Activated CD4-positive, alpha-beta T cell treated with anti-CD3 and anti-CD28 coated beads, Interleukin-2, Interleukin-6, amounts not matched to agents 100 ng/mL and 50 ng/mL, durations not matched to agents 16 hours and 8 hours (primary cell): ENCODE results near the gene RARS2.

Source experiments
- DNase-seq: peaks from one replicate; pipeline ENCODE4 v3.0.0-alpha.2; 2020

RARS2 gene

DNA sequence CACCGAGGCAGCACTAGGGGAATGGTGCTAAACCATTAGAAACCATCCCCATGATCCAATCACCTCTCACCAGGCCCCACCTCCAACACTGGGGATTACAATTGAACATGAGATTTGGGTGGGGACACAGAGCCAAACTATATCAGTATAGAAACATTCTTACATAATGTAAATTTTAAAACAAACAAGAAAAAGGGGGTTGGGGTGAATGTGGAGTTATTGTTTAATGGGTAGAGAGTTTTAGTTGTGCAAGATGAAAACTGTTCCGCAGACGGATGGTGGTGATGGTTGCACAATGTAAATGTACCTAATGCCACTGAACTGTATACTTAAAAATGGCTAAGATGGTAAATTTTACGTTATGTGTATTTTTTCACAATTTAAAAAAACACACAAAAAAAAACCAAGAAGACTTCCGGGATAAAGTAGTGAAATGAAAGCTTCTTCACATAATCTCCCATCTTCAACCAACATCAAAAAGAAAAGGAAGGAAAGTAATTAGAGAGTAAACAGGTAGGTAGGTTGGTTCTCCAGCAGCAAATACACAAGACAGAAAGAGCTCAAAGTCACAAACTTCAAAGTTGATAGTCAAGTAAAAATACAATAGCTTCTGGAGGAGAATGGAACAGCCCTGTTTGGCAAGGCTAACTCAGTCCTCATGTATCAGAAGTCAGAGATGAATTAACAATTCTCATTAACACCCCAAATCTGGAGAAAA is 16.3 kb downstream of the RARS2 start:
- DNase-seq, result no peak

DNA sequence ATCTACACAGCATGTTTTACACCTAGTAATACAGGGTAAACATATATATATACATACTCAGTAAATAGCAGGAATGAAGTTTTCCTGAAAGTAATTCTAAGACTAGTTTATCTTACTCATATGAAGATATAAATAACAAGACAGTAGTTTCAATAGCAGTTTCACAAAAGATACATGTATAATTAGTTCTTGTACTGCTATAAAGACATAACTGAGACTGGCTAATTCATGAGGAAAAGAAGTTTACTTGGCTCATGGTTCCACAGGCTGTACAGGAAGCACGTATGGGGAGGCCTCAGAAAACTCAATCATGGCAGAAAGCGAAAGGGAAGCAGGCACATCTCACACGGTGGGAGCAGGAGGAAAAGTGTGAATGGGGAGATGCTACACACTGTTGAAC is 16.9 kb downstream of the RARS2 start:
- DNase-seq, result no peak

DNA sequence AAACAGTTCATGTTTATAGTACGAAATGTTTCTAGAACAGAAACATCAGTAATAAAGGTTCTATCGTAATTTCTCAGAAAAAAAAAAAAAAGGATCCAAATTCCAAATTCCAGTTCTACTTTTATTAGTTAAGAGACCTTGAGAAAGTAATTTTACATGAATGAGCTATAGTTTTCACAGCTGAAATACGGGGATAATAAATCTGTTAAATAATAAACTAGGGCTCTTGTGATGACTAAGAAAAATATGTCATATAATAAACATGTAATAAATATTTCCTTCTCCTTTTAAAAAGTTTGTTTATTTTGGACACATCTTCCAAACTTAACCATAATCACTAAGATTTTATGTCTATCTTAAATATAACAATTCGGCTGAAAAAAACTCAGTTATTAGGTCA is 17.8 kb downstream of the RARS2 start:
- no peak for DNase-seq

DNA sequence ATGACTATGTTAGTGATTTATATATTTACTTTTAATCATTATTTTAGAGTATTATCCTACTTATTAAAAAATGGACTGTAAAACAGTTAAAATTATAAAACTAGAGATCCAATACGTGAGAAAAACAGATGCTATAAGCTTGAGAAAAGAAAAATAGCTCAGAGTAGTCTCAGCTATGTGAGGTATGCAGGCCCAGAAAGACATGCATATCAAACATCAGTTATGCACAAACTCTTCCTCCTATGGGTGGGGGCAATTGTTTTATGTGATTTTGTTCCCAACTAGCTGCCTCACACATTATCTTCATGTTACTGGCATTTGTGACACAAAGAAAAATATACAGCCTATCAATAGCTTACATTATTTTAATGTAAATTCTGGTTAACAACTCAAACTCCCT is 28.8 kb downstream of the RARS2 start:
- no peak for DNase-seq

DNA sequence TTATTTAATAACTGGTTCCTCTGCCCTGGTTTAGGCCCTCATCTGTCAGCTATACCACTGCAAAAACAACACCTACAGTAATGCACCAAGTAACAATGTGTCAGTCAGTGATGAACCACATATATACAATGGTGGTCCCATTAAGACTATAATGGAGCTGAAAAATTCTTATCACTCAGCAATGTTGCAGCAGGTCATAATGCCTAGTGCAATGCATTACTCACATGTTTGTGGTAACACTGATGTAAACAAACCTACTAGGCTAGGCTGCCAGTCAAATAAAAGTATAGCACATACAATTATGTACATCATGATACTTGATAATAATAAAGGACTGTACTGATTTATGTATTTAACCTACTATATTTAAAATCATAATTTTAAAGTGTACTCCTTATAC is 31.3 kb downstream of the RARS2 start:
- no peak for DNase-seq

DNA sequence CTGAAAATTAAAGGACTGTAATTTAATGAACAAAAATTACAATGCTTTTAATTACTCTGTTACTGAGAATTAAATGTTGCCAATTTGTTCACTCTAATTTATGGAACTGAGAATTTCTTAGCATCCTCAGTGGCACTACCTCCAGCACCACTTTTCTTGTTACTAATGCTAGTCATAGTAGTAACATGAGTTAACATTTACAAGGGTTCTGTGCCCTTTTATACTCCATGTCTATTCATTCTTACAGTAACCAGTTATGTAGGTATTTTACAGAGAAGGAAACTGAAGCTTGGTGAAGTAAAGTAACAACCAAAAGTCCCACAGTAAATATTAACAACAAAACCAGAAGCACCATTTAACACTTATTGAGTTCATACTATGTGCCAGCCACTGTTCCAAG is 34.3 kb downstream of the RARS2 start:
- DNase-seq, result no peak

DNA sequence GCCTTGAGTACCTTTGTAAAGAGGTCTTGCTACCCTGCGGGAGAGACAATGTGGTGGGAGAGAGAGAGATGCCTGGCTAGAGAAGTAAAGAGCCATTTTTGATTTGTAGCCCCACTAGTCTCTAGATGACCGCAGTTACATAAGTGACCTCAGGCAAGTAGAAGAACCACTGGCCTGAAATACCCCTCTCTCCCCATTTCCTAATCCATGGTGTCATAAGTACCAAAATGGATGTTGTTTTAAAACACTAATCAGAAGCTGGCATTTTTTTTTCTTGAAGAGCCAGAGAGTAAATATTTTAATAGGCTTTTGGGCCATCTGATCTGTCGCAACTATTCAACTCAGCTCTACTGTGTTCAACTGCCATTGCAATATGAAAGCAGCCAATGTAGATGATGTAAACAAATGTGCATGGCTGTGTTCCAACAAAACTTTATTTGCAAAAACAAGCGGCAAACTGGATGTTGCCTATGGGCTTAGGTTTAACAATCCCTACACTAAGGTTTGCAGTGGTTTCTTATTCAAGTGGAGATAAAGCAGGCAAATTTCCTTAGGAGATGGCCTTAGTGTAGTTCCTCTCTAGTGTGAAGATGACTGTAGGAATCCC is 36.5 kb downstream of the RARS2 start:
- no peak for DNase-seq

DNA sequence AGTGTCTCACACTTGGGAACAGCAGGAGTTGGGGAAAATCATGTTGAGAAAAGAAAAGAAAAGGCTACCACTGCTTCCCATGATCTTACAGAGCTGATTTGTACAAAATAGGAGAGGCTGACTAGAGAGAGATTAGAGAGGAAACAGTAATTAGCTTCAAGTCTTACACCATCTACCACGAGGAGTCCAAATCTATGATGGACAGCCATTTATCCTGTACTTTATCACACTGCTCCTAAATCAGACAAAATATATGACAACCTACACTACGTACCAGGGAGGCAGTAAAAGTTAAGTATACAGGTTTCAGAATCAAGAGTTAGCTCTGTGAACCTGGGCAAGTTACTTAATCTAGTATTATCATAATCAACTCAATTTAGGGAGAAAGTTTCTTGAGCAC is 38.0 kb downstream of the RARS2 start:
- no peak for DNase-seq

DNA sequence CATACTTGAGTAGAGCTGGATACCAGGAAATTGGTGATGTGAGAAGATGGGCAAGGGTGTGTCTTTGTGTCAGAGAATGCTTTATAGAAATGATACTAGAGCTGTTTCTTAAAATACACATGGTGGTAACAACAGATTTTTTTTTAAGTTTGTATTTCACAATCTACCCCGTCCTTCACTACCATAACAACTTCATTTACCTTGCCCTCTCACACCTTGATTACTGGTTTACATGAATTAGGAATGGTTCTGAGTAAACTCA is 45.4 kb downstream of the RARS2 start:
- no peak for DNase-seq

DNA sequence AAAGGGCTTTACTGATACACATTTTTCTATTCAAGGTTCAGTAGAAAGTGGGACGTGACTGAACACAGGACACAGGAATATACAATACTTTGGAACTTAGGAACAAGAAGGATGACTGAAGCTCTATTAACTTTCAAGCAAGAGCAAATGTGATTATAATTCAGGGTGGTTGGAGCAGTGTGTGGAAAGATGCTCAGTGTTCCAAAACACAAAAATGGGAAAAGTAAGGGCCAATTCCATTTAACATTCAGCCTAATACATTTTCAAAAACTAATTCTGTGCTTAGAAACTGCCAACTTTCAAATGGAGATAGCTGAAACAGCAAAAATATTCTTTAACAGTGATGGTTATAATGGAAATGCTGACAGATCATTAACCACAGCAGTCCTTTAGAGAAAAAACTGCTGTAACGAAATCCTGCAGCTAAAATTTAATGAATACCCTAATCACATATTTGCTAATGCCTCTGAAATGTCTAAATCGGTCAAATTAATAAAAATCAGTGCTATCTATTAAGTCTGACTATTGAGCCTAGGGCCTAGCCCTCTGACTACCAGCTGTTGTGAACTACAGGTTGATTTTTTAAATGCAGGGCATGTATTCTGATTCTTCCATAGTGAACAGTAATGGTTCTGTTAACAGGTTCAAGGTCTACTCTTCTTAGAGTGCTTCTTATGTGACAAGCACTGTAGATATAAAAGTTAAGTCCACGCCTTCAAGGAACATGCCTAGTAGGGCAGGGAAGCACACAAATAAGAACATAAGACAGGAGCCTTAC is 45.9 kb downstream of the RARS2 start:
- no peak for DNase-seq

DNA sequence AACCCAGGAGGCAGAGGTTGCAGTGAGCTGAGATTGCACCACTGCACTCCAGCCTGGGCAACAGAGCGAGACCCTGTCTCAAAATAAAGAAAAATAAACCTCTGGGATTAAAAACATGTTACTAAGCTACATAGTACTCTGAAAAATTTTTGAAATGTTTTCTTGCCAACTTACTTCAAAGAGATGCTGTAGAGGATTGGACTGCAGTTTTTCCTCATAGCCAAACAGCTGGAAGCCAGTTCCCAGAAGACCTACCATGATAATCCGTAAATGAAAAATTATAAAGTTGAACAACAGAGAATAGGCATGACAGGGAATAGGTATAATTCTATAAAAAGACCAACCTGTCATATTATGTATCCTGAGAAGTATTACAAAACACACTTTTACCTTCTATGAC is 48.0 kb downstream of the RARS2 start:
- no peak for DNase-seq

DNA sequence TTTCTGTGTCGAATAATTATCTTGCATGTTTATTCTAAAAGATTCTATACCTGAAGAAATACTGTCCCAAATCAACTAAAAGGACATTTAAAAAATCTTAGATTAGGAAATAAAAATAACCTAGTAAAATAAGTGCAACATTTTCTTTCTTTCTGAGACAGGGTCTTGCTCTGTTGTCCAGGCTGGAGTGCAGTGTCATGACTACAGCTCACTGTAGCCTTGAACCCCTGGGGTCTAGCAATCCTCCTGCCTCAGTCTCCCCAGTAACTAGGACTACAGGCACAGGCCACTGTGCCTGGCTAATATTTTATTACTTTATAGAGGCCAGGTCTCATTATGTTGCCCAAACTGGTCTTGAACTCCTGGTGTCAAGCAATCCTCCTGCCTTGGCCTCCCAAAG is 48.7 kb downstream of the RARS2 start:
- DNase-seq, result no peak

DNA sequence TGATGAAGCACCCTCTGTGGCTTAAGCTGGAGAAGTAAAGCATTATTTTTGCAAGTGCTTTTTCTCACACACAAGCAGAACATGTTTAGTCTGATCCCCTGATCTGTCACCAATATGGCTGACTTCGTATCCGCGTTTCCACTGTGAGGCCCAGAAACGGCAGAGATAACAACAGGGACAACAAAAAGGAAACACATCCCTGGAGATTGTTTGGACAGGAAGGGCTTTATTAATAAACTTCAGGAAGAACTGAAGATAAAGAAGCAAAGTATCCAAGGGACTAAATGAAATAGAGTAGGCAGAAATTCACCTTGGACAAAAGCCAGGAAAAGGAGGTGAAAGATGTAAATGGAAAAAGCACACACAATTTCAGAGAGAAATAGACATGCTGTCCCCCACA is 49.2 kb downstream of the RARS2 start:
- no peak for DNase-seq

DNA sequence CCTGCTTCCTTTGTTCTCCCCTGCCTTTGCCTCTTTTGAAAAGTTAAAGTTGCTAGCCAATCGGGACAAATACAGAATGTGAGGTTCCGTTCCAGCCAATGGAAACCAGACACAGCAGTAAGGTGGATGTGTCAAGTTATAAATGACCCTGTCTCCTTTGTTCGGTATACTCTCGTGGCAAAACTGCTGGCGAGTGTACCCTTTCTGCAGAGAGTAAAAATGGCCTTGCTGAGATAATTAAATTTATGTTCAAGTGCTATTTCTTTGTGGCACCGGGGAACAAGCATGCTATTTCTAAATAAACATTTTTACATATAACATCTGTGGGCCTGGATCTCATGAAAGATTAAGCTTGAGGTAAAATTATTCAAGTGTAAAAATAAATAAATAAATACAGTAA is 50.2 kb downstream of the RARS2 start:
- no peak for DNase-seq

DNA sequence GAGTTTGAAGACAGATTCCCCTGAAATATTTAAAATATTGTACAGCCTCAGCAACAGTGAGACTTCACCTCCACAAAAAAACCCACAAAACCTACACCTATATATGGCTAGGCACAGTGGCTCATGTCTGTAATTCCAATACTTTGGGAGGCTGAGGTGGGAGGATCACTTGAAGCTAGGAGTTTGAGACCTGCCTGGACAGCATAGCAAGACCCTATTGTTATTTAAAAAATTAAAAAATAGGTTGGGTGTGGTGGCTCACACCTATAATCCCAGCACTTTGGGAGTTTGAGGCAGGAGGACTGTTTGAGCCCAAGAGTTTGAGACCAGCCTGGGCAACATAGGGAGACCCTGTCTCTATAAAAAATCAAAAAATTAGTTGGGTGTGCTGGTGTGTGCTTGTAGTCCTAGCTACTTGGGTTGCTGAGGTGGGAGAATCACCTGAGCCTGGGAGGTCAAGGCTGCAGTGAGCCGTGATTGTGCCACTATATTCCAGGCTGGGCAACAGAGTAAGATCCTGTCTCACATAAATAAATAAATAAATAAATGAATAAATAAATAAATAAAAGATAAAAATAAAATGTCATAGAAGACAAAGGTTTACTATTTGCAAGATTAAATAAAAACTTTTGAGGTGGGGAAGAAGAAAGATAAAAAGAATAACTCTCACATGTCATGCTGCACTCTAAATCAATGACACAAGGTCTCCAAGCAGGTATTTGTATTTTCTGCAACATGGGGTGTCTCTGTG is 51.1 kb downstream of the RARS2 start:
- DNase-seq, result no peak

DNA sequence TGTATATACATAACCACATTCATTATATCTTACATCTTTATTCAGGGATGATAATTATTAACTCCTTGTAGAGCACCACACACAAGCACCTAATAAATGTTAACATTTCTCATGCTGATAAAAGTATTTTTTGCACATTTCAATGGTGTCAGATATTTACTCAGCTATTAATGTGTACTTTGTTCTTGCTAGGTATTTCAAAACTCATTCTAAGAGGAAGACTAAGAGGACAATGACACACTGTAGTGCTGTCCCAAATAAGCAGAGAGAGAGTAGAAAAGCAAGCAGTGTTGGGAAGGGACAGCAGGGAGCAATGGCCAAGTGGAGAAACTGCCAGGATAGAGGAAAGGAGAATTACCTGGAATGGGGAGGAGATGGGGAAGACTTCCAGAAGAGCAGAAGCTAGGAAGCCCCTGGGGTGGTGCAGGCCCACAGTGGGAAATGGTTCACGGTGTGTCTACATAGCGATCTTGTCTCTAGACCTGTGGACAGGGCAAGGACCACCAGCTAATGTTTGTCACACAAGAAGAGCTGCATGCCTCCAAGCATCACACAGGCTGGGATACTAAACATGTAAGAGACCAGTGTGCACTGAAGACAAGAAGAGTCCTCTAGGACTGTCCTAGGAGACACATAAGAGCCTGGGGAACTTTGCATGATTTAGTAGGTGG is 55.3 kb downstream of the RARS2 start:
- no peak for DNase-seq

DNA sequence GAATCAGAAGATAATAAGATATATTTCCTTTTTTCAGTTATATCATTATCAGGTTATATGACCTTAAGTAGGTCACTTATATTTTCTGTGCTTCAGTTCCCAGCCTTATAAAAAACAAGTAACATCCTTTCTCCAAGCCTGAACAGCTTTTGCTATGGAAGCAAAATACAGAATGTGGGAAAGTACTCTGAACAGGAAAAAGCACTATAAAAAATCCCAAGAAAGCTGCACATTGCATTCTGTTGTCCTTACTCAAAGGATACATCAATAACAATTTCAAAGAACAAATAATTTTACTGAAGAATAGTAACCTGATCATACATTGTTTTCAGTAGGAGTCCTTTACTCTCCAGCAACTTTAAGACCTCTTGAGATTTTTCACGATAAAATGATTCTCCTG is 60.6 kb downstream of the RARS2 start:
- DNase-seq, result no peak

DNA sequence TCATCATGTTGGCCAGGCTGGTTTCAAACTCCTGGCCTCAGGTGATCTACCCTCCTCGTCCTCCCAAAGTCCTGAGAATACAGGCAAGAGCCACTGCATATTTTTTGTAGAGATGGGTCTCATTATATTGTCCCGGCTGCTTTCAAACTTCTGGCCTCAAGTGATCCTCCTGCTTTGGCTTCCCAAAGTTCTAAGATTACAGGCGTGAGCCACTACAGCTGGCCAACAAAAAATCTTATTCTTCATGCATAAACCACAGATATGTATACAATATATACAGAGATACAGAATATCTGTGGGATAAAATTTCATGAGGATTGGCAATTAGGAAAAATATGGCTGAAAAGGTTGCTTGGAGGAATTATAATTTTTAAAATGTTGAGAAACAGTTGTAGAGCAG is 67.1 kb downstream of the RARS2 start:
- DNase-seq, result no peak

DNA sequence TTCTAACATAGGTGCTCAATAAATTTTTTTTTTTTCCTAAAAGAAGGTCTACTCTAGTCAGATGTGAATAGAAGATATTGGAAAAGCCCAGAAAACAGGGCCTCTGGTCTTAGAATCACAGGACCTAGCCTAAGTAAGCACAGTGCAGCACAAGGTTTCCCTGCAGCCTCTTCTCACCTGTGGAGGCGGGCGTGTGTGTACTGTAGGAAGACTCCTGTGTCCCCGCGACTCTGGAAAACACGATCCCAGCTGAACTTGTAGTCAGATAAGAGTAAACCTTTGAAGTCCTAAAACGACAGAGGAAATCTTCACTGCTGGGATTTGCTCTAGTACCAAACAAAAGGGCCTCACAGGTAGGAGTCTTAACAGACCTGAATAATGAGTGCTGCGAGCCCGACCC is 71.3 kb downstream of the RARS2 start:
- DNase-seq, result no peak

DNA sequence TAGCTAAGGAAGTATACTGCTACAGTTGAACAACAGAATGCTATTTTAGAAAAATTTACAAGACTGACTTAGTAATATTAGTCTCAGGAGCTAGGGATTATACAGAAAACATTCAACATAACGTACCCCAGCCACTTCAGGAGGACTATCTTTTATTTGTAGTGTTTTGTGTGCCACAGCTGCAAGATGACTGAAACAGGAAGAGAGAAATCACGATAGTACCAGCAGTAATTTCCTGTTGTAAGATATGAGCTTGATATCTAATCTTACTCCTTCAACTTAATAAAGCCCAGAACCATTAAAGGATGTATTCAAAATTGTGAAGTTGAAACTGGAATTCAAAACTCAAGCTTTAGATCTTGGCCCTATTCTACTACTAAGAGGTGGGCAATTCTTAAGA is 75.0 kb downstream of the RARS2 start:
- DNase-seq, result peak; percentile 19

DNA sequence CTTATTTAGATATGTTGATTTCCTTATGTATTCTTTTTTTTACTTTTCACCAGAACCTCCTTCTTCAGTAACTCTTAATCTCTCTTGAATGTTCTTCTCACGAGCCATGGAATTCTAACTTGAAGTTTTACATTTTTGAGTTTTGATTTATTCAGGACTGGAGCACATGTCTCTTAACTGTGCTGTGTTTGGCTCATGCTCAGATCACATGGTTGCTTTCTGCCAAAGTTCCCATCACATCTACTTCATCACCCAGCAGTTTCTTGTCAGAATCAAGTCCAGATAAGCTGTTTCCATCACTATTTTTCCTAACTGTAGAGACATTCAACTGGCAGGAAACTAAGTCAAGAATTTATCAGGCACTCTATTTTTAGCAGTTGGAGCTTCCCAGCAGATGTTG is 85.3 kb downstream of the RARS2 start:
- no peak for DNase-seq

DNA sequence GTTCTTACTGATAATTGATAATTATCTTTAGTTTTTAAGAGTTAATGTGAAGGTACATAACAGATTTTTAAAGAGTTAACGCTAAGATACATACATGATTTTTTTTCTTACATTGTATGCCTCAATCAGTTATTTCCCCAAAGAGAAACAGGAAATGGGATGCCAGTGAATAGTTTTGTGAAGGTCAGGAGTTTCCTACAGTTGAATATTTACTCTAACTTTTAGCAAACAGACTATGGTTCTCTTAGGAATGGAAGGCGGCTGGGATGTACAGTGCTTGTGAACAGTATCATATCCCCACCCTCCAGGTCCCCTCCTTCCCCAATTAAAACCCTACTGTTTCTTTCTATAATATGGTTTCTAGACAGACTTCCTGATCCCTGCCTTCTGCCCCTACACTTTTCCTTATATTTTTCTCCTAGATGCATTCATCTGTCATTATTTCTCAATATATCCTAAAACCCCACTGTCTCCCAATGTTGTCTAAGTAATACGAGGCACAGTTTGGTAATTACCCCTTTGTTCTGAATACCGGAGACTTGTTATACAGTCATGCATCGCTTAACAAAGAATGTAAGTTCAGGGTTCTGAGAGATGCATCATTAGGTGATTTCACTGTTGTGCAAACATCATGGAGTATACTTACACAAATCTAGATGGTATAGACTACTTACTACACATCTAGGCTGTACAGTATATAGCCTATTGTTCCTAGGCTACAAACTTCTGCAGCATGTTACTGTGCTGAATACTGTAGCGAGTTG is 87.8 kb downstream of the RARS2 start:
- no peak for DNase-seq

DNA sequence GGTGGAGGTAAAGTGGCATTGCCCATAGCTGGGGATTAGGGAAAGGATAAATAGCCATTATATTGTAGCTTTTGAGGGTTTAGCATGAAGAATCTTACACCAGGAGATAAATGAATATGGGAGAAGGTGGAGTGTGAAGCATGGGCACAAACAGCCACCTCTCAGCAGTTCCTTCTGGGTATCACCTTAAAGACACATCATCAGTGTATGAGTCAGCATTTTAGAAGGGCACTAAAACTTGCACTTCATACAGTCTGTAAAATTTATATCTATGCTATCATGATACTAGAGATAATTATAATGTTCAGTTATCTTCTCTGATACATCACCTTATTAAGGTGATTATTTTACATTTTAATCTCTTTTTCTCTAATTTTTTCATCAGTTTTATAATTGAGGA is 91.7 kb downstream of the RARS2 start:
- no peak for DNase-seq
